ENCODE measurements around the gene SLC39A11. TPM values are rescaled to one million over a fixed set of nuclear protein-coding genes. Genes with fewer than 3 reads are reported as not detected.

Gene SLC39A11
- polyA plus RNA-seq, 3 donors: 16.6 to 27.9 (median 26.6) TPM

- Histone ChIP-seq H3K27me3 (ENCODE audit: control insufficient read depth in 2 of 2, insufficient read depth in 2 of 2, low read length in 2 of 2) (no peaks in the 10 kb centered on the region), H3K9ac (ENCODE audit: insufficient read depth, low read length, poor library complexity, severe bottlenecking) (no peak overlapping the region), H3K4me1 (ENCODE audit: control insufficient read depth in 1 of 2, insufficient read depth in 2 of 2, low read length in 2 of 2) (no peaks in the 10 kb centered on the region), H3K36me3 (replicated peaks in 1 of 2; ENCODE audit: control insufficient read depth in 1 of 2, insufficient read depth in 2 of 2, low read length in 2 of 2) (peaks cover 2 to 43% of the 10 kb centered on the region in 2 donors), H3K4me2 (replicated peaks; ENCODE audit: extremely low read depth, low read length, poor library complexity, severe bottlenecking) (no peak overlapping the region), H3K9me3 (replicated peaks in 1 of 2; ENCODE audit: control insufficient read depth in 1 of 2, insufficient read depth in 1 of 2, low read length in 2 of 2) (no peaks in the 10 kb centered on the region), H2AFZ (ENCODE audit: insufficient read depth, low read depth, low read length, poor library complexity, severe bottlenecking) (no peak overlapping the region), H4K20me1 (ENCODE audit: insufficient read depth, low read length) (no peaks in the 10 kb centered on the region), H3K79me2 (ENCODE audit: insufficient read depth, low read length) (no peaks in the 10 kb centered on the region), H3K27ac (ENCODE audit: low read depth in 1 of 2, low read length in 2 of 2) (no peak overlapping the region), H3K4me3 (replicated peaks in 1 of 3; ENCODE audit: low read depth in 2 of 3, low read length in 3 of 3) (no peak overlapping the region)
- TF ChIP-seq CTCF (IDR thresholded peaks at IDR 0.05): no peak
- WGBS (ENCODE audit: insufficient coverage): 100% methylated on average over 4 of the region's 4 CpGs
- intact Hi-C loops (cut with micrococcal nuclease): no loop called here
- H3K27me3 Mint-ChIP-seq (ENCODE audit: low read depth in 3 of 3): peaks cover 0 to 3% (median 1%) of the 10 kb centered on the region in 3 donors
- H3K27ac Mint-ChIP-seq: peak overlapping the region in 1 of 7 donors; percentile 5
- peaks cover 0 to 9% (median 4%) of the 10 kb centered on the region in 7 donors for H3K9me3 Mint-ChIP-seq
- H3K4me3 Mint-ChIP-seq: no peak overlapping the region
- no peaks in the 10 kb centered on the region for H3K4me1 Mint-ChIP-seq
- DNase-seq: no peak
- peaks cover 45 to 46% of the 10 kb centered on the region in 2 donors for H3K36me3 Mint-ChIP-seq
Measured at GRCh38 chr17:72693956-72694355, 398.5 kb downstream of the SLC39A11 start.

- Histone ChIP-seq H3K4me3 (replicated peaks in 1 of 3; ENCODE audit: low read depth in 2 of 3, low read length in 3 of 3) (no peak overlapping the region), H3K4me2 (replicated peaks; ENCODE audit: extremely low read depth, low read length, poor library complexity, severe bottlenecking) (no peak overlapping the region), H3K27ac (ENCODE audit: low read depth in 1 of 2, low read length in 2 of 2) (no peak overlapping the region), H3K36me3 (replicated peaks in 1 of 2; ENCODE audit: control insufficient read depth in 1 of 2, insufficient read depth in 2 of 2, low read length in 2 of 2) (peaks cover 3 to 43% of the 10 kb centered on the region in 2 donors), H3K9ac (ENCODE audit: insufficient read depth, low read length, poor library complexity, severe bottlenecking) (no peak overlapping the region), H3K4me1 (ENCODE audit: control insufficient read depth in 1 of 2, insufficient read depth in 2 of 2, low read length in 2 of 2) (no peaks in the 10 kb centered on the region), H3K79me2 (ENCODE audit: insufficient read depth, low read length) (no peaks in the 10 kb centered on the region), H4K20me1 (ENCODE audit: insufficient read depth, low read length) (no peaks in the 10 kb centered on the region), H3K9me3 (replicated peaks in 1 of 2; ENCODE audit: control insufficient read depth in 1 of 2, insufficient read depth in 1 of 2, low read length in 2 of 2) (no peaks in the 10 kb centered on the region), H3K27me3 (ENCODE audit: control insufficient read depth in 2 of 2, insufficient read depth in 2 of 2, low read length in 2 of 2) (no peaks in the 10 kb centered on the region), H2AFZ (ENCODE audit: insufficient read depth, low read depth, low read length, poor library complexity, severe bottlenecking) (no peak overlapping the region)
- peaks cover 44 to 51% of the 10 kb centered on the region in 2 donors for H3K36me3 Mint-ChIP-seq
- 95% methylated on average over 5 of the region's 15 CpGs for WGBS (ENCODE audit: insufficient coverage)
- H3K4me3 Mint-ChIP-seq: no peak overlapping the region
- H3K4me1 Mint-ChIP-seq: no peaks in the 10 kb centered on the region
- peaks cover 0 to 9% (median 4%) of the 10 kb centered on the region in 7 donors for H3K9me3 Mint-ChIP-seq
- intact Hi-C loops (cut with micrococcal nuclease): no loop called here
- TF ChIP-seq CTCF (IDR thresholded peaks at IDR 0.05): no peak
- H3K27me3 Mint-ChIP-seq (ENCODE audit: low read depth in 3 of 3): peaks cover 0 to 3% (median 1%) of the 10 kb centered on the region in 3 donors
- no peak for DNase-seq
- no peak overlapping the region for H3K27ac Mint-ChIP-seq
Measured at GRCh38 chr17:72693151-72693878, 399.2 kb downstream of the SLC39A11 start.
